HL-60 (cell line): ENCODE results near the gene CYB561A3.
A peak's percentile ranks its signal among the peaks of the same experiment; 100 is the strongest.

ENCODE experiments used
- DNase-seq, 2 experiments: peaks; one replicate each; pipeline ENCODE4 v3.0.0-alpha.2; 2010 to 2020; ENCODE audit warnings: low read depth in 1 of 2, low spot score in 1 of 2
- H3K27ac ChIP-seq: fragments of 250-450 bp; sonication (Bioruptor Pico); replicated peaks from 2 replicates; pipeline ENCODE4 v1.5.1; 2020; ENCODE audit warnings: mild to moderate bottlenecking, moderate library complexity
- H3K27me3 ChIP-seq: fragments of 250-450 bp; sonication (Bioruptor Pico); 2 replicates; pipeline ENCODE4 v1.5.1; 2021; ENCODE audit warnings: mild to moderate bottlenecking, moderate library complexity; ENCODE audit not compliant: insufficient read depth, poor library complexity, severe bottlenecking
- H3K4me3 ChIP-seq: replicated peaks from 2 replicates; pipeline ENCODE4 v1.5.1; 2011; ENCODE audit warnings: mild to moderate bottlenecking, control low read depth, low read length; ENCODE audit not compliant: insufficient read depth
- CTCF ChIP-seq: IDR thresholded peaks from one replicate; pipeline ENCODE4 v1.5.1; 2011; ENCODE audit warnings: low read length, control low read depth, inconsistent platforms; ENCODE audit not compliant: insufficient read depth
- GABPA ChIP-seq: IDR thresholded peaks from 2 replicates; pipeline ENCODE4 v1.6.1; 2012; ENCODE audit warnings: low read depth
- POLR2AphosphoS5 ChIP-seq: IDR thresholded peaks from 2 replicates; pipeline ENCODE4 v1.6.1; 2012; ENCODE audit warnings: low read depth
- REST ChIP-seq: IDR thresholded peaks from 2 replicates; pipeline ENCODE4 v1.6.1; 2012; ENCODE audit warnings: low read depth; ENCODE audit not compliant: insufficient replicate concordance
- SPI1 ChIP-seq: IDR thresholded peaks from 2 replicates; pipeline ENCODE4 v1.6.1; 2012; ENCODE audit warnings: low read depth, mild to moderate bottlenecking, borderline replicate concordance

CYB561A3 gene

GRCh38 chr11:61369372-61370348, 8.0 kb upstream of the CYB561A3 start:
- H3K27ac ChIP-seq, result no peak overlapping the region; the same call in 1 of the 2 replicates
- DNase-seq, result no peak

GRCh38 chr11:61368646-61369045, 7.0 kb upstream of the CYB561A3 start:
- TF ChIP-seq CTCF, result no peak
- no peak for TF ChIP-seq REST
- no peak for TF ChIP-seq POLR2AphosphoS5
- TF ChIP-seq GABPA, result no peak
- no peak for TF ChIP-seq SPI1
- H3K27me3 ChIP-seq, result no peaks in the 10 kb centered on the region
- H3K4me3 ChIP-seq, result no peak overlapping the region
- no peak for DNase-seq
- no peak overlapping the region for H3K27ac ChIP-seq

More at GRCh38 chr11:61369372-61370348, 8.0 kb upstream of the CYB561A3 start:
- no peaks in the 10 kb centered on the region for H3K27me3 ChIP-seq
- H3K4me3 ChIP-seq, result no peak overlapping the region
- no peak for TF ChIP-seq SPI1
- peak; percentile 62 for TF ChIP-seq POLR2AphosphoS5

- no peak for DNase-seq
- no peak overlapping the region for H3K27ac ChIP-seq
- H3K27me3 ChIP-seq, result no peaks in the 10 kb centered on the region
- no peak for TF ChIP-seq GABPA
- no peak for TF ChIP-seq SPI1
- TF ChIP-seq CTCF, result no peak
- no peak for TF ChIP-seq POLR2AphosphoS5
- TF ChIP-seq REST, result no peak
- no peak overlapping the region for H3K4me3 ChIP-seq
These were observed 5.7 kb upstream of the CYB561A3 start for GRCh38 chr11:61367406-61367805.

GRCh38 chr11:61364012-61364675, 2.5 kb upstream of the CYB561A3 start:
- Histone ChIP-seq H3K27me3 (no peaks in the 10 kb centered on the region), H3K27ac (no peak overlapping the region), H3K4me3 (no peak overlapping the region)
- TF ChIP-seq SPI1, result no peak
- TF ChIP-seq GABPA, result no peak
- TF ChIP-seq REST, result no peak
- TF ChIP-seq POLR2AphosphoS5, result no peak
- no peak for TF ChIP-seq CTCF
- no peak for DNase-seq
